Umbilical cord (tissue), 2 donors: ENCODE data around the gene TAS2R3. TPM values are rescaled to one million over a fixed set of nuclear protein-coding genes. Genes with fewer than 3 reads are reported as not detected.

Experiments
- DNase-seq: peaks from one replicate; pipeline ENCODE4 v3.0.0-alpha.2; 2015; ENCODE audit warnings: low spot score
- total RNA-seq: library from RNA; depleted of rRNA; stranded (reverse); fragments of >200 nt; gene quantifications from one replicate; pipeline ENCODE4 v1.2.3, GENCODE V29; 2014; ENCODE audit warnings: low replicate concordance; ENCODE audit not compliant: insufficient read depth

The TAS2R3 gene
- total RNA-seq, 1 donor from 2014 or later, result 10.6 TPM

GRCh38 chr7:141785706-141786552 lies 22.0 kb downstream of the TAS2R3 start:
- DNase-seq, result peak; percentile 29

- DNase-seq, result no peak
Measured at GRCh38 chr7:141788296-141788695, 24.4 kb downstream of the TAS2R3 start.

- DNase-seq, result no peak
Measured at GRCh38 chr7:141789917-141790316, 26.0 kb downstream of the TAS2R3 start, which contains the start of gene TAS2R5. Gene TAS2R5 (plus strand): TSS chr7:141790217. CDS start chr7:141790362, 145 bp downstream.

GRCh38 chr7:141792526-141792925 lies 28.6 kb downstream of the TAS2R3 start:
- DNase-seq, result no peak

Other genes starting within 250 kb of the TAS2R3 start
- 20.7 TPM for gene AGK, start 212.7 kb upstream of the TAS2R3 start, total RNA-seq
- gene DENND11, start 61.9 kb upstream of the TAS2R3 start, total RNA-seq, result 17.3 TPM
- 1.9 TPM for gene WEE2, start 55.7 kb upstream of the TAS2R3 start, total RNA-seq
- gene SSBP1, start 25.7 kb upstream of the TAS2R3 start, total RNA-seq, result 89.1 TPM
- gene TAS2R4, start 12.6 kb downstream of the TAS2R3 start, total RNA-seq, result 4.1 TPM
- gene TAS2R5, start 26.1 kb downstream of the TAS2R3 start, total RNA-seq, result 0.72 TPM
- 0.72 TPM for gene PRSS37, start 77.4 kb downstream of the TAS2R3 start, total RNA-seq
- not detected for gene OR9A4, start 152.3 kb downstream of the TAS2R3 start, total RNA-seq
- gene CLEC5A, start 182.9 kb downstream of the TAS2R3 start, total RNA-seq, result 10.8 TPM
- gene TAS2R38, start 209.7 kb downstream of the TAS2R3 start, total RNA-seq, result 5.1 TPM
- gene MGAM, start 231.8 kb downstream of the TAS2R3 start, total RNA-seq, result 1.4 TPM